GM21528 (cell line): Measurements from ENCODE around the gene GRIA3.

Experiments
- ATAC-seq: cut with Tn5 transposase; IDR thresholded peaks from one replicate; pipeline ENCODE4 v1.9.1; 2021; ENCODE audit warnings: mild to moderate bottlenecking, moderate library complexity; ENCODE audit not compliant: unreplicated experiment, low FRiP score

GRIA3 gene

DNA sequence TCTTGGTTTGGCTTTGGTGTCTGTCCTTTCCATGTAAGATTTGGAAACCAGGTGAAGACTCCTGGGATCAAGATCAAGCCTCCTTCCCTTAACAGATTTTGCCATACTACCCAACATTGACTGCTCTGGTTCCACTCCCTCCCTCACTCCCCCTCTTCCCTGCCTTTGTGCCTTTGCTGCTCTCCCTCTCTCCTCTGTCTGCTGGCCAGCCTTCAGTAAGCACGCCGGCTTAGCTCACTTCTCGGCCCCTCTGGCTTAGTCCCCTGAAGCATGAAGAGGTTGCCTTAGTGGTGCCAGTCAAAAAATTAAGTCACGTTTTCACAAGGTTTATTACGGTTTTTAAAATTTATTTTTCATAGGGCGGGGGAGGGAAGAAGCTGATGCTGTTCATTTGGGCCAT lies 6.0 kb downstream of the GRIA3 start:
- no peak for ATAC-seq

DNA sequence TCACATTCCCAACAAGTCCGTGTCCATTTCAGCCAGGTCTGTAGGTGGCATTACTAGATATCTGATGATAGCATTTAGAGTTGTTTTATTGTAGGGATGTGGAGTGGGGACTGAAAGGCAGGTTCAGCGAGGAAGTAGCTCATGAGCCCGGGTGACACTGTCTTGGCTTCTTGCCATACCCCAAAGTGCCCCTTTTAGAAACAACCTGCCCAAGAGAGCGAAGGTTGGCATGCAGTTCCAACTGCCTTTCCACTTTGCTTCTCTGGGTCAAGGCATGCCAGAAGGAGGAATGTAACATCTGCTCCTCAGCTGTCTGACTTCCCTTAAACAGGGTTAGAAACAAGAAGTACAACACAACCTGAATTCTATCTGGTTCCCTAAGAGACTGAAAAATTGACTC lies 9.0 kb downstream of the GRIA3 start:
- ATAC-seq: no peak

DNA sequence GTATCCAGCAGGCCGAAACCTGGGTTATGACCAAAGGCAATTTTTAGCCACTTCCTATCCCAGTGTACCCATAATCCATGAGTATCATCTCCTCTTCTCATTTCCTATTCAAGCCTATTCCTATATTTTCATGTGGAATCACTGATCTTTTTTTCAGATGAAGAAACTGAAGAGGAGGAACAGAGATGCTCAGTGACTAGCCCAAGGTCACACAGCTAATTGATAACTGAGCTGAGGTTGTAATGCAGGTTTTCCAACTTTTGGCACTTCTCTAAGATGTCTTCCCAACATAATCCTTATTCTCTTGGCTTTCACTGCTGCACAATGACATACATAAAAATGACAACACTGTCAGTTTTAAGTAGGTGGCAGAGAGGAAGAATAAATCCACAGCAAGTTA lies 15.3 kb downstream of the GRIA3 start:
- no peak for ATAC-seq

DNA sequence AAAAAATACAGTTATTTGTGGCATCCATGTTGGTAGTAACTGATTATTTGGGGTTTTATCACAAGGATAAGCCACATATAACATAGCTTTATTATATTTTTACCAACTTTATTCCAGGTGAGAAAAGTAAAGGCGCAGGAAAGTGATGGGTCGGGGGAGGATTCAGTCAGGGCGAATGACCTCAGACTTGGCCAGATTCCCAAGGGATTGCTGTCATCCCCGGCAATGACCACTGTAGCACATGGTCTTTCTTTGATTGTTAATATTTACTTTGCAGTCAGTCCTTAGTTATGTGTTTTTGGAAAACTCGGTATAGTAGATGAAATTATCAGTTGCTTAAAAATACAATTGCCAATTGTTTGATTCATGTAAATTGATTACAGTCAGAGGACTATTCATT lies 17.6 kb downstream of the GRIA3 start:
- no peak for ATAC-seq

DNA sequence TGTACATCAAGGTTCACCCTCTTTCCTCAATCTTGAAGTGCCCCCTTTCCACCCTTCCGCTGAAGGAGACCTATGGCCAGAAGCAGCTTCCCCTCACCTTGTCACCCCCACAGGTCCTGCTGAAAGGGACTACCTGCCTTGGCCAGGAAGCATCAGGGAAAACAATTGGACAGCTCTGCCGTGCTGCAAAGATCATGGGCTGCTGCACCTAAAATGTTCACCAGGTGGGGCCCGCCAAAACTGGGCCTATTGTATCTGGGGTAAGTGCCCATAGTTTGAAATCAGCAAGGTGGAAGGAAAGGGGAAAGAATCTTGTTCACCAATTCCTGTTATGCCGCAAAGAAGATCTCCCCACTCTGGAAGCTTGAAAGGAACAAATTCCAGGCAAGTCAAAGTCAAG lies 18.4 kb downstream of the GRIA3 start:
- ATAC-seq: no peak

DNA sequence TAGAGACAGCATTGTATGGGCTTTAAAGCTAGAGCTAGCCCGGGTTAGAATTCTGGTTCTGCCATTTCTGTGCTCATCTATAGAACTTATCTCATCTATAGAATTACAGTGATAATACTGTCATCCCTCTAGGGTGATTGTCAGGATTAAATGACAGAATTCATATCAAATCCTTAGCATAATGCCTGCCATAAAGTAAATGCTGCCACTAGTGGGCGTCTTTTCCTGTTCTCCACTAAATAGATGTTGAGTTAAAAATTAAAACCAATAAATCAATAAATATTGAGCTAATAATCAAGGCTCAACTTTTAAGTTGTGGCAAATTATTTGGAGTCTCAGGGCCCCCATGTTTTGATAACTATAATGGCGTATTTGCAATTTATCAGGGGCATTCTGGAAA lies 19.7 kb downstream of the GRIA3 start:
- no peak for ATAC-seq

DNA sequence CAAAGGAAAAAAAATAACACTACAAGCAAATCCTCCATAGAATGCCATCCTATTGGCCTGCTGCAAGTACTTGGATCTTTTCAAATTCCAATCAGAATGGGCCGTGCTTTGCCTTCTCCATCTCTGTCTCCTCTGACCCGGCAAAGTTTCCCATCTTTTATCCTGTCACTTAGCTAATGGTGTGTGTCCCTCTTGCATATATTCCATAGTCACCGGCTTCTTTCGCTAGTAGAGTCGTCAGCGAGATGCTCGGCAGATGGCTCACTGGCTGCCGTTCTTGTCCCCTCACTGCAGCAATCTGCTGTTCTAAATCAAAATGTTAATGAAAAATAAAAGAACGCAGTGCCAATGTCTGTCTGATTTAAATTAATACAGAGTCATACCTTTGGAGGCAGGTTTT lies 22.1 kb downstream of the GRIA3 start:
- no peak for ATAC-seq

DNA sequence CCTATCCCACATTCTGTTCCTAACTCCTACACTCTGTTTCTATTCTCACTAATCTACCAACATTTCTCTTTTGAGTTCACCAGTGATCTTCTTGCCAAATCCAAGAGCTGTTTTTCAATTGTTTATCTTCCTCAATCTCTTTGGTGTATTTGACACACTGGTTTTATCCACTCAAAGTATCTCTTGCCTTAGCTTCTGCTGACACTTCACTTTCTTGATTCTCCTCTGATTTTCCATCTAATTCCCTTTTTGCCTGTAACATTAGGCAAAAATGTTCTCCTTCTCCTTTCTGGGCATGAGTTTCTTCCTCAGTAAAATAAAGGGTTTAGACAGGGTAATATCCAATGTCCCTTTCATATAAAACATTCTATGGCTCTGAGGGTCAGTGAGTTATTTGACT lies 26.2 kb downstream of the GRIA3 start:
- no peak for ATAC-seq

DNA sequence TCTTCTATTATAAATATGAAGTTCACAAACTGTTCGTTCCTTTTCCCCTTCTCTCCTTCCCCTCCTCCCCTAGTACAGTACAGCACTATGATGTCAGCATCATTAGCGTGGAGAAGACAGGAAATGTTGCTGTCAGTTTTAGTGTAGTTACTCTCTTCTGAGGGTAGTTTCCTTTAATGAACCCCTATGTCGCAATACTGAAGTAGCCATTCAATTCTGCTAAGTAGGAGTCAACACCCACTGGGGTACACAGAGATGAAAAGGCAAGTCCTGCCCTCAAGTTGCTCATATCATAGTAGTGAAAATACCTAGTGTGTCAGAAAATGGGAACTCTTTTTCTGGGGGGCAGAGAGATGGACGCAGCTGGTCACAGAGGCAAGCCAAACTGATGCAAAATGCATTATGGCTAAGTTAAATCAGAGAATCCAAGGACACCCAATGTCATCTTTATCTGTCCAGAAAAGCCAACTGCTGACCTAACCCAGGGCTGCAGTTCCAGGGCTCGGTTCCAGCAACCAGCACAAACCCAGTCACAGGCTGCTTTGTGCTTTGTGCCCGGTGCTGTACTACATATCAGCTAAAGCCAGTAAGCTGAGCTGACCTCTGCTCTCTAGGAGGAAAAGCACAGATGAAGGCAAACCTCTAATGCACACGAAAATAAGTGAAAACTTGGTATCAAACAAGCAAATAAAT lies 31.5 kb downstream of the GRIA3 start:
- no peak for ATAC-seq

DNA sequence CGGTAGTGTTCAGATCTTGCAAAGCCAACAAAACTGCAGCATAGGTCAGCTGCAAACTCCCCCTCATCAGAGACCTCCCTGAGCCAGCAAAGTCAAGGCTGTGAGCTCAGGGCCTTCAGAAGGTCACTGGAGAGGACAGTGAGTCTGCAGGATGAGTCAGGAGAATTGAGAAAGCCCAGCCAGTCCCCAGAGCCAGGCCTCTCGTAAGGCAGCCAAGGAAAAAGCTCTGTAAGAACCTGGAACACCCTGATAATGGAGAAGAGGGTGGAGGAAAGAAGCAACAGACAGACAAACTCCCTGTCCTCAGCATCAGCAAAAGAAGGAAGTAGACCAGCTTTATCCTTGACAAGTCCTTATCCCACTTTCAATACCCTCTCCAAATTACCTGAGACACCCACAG lies 33.0 kb downstream of the GRIA3 start:
- ATAC-seq: no peak

DNA sequence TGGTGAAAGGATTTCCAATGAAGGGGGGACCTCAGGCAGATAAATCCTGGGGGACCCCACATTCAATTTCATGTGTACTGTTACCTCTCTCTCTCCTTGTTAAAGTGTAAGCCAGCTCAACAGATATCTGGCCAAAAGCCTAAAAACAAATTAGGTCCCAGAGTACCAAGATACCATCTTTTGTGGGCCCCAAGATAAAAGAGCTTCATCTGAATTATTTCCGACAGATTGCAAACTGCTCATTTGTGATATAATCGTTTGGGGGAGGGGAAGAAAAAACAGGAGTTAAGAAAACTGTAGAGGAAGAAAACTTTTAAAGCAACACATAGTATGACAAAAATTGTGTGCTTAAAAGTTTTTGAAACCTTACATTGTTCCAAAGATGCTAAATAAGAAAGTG lies 33.6 kb downstream of the GRIA3 start:
- no peak for ATAC-seq

DNA sequence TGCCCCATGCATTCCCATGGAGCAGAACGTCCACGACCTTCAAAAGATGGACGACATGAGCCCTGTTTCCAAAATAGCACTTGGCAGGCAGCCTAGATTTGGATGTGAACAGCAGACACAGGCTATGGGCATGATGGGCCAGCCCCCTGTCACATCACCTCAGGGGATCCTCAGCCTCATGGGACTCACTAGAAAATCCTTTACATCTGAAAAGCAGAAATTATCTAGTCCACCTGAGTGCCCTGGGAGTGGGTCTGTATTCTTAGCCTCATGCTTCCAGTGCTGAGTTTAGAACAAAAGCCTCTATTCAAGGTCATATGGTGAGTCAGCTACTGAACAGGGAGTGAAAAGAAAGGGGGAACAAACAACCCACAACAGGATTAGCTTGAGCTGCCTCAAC lies 35.8 kb downstream of the GRIA3 start:
- ATAC-seq: no peak

DNA sequence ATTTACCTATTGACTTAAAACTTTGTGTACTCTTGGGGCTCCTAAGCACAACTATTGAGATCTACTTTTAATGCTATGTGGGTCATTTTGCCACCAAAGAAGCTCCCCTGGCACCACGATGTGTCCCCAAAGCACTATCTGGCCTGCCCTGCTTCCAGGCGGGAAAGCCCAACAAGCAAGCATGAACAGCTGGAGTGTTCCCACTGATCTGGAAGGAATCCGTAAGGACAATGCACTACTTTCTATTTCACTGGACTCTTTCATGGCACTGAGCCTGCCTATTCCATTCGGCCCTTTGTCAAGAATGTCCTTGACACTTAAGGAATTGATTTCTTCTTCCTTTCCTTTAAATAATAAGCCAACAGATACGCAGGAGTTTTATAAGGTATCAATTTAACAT lies 38.8 kb downstream of the GRIA3 start:
- ATAC-seq: no peak

DNA sequence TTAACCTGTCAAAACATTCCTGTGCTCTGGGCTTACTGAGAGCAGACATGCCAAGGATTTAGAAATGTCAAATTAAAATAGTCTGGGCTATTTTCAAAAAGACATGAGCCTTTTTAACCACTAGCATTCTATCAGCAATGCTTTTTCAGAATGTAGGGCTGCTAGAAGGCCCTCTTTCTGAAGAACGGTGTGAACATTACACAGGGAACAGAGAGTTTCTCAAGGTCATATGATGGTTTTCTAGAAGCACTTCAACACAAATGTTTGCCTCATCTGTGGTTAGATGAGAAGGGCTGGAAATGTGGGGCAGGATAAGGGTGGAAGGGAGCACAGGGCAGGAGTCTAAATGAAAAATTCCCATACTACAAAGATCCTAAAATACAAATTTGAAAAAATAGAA lies 39.3 kb downstream of the GRIA3 start:
- ATAC-seq: no peak

DNA sequence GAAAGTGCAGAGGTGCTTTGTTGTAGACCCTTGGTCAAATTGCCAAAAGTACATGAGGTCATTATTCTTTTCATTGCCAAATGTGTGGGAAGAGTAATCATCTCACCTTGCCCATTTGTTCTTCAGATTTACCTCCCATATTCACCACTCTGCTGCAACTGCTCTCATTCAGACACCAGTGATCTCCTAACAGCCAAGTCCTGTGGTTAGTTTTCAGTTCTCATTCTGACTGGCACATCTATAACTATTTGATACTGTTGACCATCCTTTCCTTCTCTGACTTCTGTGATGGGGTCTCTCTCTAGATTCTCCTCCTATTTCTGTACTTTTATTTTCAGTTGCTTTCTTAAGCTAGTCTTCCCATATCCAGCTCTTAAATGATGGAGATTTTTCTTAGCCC lies 39.8 kb downstream of the GRIA3 start:
- ATAC-seq: peak; percentile 90

DNA sequence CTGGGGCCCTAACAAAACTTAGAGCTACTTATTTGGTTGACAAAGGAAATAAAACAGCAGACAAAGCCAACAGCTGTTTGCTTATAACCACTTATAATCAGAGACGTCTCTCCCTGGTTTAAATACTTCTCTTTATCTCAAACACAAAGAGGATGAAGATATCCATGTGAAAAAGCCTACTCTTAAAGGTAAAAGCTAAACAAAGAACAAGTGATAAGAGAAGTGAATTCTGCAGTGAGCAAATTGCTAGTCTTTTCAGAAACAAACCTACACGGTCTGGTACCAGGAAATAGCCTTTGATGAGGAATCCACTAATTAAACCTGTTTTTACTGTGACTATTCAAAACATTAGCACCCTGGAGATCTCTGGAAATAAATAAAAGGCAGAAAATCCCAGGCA lies 46.7 kb downstream of the GRIA3 start:
- ATAC-seq: no peak

DNA sequence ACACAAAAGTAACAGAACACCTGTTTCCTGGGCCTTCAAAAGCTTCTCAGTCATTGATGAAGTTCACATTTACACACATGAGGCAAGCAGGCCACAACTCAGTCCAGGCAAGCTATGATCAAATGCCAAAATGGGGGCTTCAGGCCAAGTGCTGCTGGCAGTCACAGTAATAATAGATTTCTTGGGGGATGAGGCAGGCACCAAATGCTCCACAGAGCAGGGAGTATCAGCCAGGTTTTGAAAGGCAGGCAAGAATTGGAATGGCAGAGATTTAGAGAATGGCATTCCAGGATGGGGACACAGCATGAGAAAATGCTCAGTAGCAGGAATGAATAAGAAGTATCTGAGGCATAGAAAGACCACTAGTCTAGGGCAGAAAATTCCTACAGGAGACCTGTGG lies 52.8 kb downstream of the GRIA3 start:
- ATAC-seq: no peak

DNA sequence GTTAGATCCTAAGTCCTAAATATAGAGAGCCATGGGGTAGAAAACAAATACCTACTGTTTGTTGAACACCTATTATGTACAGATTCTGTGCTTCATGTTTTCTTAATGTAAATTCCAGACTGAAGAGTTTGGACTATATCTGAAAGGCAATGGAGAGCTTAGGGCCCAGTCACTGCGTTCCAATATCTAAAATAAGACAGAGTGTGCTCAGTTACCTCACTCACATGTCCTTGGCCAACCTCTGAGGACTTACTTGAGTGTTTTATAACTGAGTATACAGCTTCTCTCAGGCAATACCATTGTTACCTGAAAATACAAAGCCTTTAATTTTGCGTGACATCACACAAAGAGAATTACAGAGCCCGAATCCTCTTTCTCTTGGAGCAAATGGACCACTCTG lies 53.2 kb downstream of the GRIA3 start:
- ATAC-seq: no peak

DNA sequence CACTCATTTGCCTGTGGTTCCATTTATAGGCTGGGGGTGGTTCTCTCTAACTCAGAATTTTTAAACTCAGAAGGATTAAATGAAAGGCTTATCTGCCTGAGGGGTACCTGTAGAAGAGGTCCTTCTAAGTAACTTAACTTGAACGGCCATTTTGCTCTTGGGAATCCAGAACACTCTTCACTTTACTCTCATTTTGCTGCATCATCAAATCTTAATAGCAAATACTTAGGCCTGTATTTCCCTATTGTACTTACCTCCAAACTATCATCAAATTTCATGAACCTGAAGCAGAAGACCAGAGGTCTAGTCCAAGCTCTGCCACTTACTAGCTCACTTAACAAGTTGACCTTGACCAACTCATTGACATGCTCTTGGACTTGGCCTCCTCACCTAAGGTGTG lies 70.4 kb downstream of the GRIA3 start:
- ATAC-seq: no peak

DNA sequence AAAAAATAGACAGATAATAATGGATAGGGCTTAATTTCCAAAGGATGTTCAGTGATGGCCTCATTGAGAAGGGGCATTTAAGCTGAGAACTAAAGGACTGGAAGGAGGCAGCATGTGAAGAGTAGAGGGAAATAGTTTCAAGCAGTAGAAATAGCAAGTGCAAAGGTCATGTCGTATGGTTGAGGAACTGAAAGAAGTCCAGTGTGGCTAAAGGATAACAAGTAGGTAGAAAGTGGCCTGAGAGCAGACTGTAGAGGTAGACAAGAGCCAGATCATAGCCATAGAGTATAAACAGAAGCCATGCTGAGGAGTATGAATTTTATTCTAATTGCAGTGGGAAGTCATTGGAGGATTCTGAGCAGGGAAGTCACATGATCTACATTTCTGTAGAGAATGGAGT lies 72.3 kb downstream of the GRIA3 start:
- ATAC-seq: no peak

DNA sequence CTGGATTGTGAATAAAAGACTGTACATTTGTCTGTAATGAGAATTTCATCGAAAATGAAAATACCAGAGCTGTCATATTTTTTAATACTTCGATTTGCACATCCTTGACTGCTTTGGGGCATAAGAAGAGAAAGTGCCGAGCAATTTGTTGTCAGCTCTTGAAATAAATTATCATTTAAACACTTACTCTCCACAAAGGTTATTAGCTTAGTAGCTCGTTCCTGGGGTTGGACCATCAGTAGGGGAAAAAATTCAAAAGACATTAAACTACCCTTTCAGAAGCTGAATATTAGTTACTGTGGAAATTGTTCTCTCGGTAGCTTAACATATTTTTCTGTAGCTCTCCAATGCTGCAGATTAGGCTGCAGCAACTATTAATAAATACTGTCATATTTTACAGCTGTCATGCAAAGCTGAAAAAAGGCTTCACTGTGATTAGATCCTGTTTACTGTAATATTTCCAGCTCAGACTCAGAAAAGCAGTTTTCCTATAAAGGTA lies 76.9 kb downstream of the GRIA3 start:
- no peak for ATAC-seq

DNA sequence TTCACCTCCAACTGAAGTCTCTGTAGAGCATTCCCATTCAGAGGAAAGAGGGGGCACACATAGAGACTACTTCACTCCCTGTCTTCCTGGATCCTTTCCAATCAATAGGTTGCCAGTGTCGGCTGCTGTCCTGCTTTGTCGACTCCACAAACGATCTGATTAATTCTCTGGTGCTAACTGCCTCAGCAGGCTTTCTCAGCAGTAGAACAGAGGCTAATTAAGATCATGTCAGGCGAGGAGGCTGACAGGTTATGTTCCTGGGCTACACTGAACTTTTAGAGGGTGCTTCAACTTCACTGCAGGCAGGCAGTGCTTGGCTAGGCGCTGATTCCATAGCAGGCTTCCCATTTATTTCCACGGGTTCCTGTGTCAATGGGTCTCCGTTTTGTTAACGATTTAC lies 79.2 kb downstream of the GRIA3 start:
- no peak for ATAC-seq

DNA sequence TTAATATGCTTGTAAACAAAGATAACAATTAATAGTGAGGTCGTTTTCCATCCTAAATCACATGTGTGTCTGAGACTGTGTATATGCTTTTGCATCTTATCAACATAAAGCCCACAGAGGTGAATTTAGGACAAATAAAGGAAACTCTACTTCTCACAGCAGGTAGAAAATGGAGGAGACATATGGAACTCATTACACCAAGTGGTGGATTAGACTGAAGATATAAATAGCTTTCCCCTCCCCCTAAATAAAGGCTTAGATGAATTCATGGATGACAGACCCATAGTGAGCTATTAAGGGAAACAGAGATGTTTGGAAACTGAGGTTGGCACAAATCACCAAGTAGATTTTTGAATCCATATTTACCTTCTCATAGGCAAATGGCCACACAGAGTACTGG lies 79.7 kb downstream of the GRIA3 start:
- ATAC-seq: no peak
